HG03354 (cell line): ENCODE measurements around the gene FAM98C.

ENCODE experiments used
- ATAC-seq: cut with Tn5 transposase; IDR thresholded peaks from one replicate; pipeline ENCODE4 v1.9.1; 2021; ENCODE audit warnings: mild to moderate bottlenecking; ENCODE audit not compliant: unreplicated experiment, poor library complexity, severe bottlenecking

FAM98C gene

DNA sequence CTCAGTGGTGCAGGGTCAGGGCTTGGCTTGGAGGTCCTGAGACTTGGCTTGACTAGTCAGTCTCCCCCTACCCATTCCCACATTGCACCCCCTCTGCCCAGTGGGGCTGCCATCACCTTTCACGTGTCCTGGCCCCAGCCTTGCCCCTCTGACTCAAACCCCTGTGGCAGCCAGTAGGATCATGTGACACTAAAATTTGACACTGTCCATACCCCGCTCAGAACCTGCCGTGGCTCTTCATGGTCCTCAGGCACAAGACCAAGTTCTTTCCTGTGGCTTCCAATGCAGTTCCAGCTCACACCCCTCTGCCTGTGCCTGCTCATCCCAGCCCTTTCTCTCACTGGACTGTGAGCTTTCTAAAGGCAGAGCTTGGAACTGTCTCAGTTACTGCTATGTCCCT lies 26.3 kb upstream of the FAM98C start:
- ATAC-seq, result no peak

DNA sequence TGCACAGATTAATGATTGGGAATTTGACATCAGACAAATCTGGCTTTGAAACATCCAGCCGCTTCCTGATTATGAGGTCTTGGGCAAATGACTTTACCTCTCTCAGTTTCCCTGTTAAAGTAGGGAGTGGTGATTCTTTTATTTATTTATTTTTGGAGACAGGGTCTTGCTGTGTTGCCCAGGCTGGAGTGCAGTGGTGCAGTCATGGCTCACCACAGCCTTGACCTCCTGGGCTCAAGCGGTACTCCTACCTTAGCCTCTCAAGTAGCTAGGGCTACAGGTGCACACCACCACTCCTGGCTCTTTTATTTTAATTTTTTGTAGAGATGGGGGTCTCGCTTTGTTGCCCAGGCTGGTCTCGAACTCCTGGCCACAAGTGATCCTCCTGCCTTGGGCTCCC lies 25.8 kb upstream of the FAM98C start:
- ATAC-seq, result no peak

DNA sequence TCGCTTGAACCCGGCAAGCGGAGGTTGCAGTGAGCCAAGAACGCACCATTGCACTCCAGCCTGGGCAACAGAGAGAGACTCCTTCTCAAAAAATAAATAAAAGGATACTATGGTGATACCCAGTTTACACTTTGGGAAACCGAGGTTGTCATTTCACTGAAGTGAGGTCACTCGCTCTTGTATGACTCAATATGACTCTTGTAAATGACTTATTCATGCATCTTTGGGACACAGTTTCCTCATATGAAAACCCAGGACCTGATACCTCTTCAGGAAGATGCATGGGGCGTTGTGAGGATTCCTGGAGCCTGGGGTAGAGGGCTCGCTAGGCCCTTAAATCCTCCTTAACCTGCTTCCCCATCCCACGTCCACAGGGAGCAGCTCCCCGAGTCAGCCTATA lies 24.0 kb upstream of the FAM98C start:
- ATAC-seq, result no peak

GRCh38 chr19:38381138-38381537 lies 21.8 kb upstream of the FAM98C start:
- no peak for ATAC-seq

DNA sequence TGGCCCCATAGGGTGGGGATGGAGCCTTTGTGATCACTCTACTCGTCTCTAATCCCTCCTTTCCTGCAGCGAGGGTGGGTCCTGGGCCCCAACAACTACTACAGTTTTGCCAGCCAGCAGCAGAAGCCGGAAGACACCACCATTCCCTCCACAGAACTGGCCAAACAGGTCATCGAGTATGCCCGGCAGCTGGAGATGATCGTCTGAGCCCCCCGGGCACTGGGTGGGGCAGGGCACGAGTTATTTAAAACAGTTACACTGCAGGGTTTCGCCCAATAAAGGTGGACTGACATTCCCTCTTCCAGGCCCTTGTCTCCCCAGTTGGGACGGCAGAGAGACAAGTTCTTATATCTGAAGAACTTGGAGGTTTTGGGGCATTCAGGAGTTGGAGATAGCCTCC lies 19.7 kb upstream of the FAM98C start:
- no peak for ATAC-seq

DNA sequence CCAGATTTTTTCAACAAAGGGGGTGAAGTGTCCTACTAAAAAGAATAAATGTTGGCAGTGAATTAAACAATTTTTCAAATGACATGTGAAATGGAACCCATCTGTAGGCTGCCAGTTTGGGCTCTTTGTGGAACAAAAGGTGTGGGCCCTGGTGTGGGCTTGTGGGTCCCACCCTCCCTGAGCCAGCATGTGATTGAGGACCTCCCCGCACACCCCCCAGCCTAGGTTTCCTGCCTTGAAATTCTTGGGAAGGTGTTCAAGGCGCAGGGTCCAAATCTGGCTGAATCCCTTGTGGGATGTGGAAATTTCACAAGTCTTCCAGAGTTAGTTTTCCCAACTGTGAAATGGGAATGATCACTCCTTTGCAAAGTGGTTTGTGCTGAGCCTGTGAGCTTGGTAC lies 19.1 kb upstream of the FAM98C start:
- no peak for ATAC-seq

DNA sequence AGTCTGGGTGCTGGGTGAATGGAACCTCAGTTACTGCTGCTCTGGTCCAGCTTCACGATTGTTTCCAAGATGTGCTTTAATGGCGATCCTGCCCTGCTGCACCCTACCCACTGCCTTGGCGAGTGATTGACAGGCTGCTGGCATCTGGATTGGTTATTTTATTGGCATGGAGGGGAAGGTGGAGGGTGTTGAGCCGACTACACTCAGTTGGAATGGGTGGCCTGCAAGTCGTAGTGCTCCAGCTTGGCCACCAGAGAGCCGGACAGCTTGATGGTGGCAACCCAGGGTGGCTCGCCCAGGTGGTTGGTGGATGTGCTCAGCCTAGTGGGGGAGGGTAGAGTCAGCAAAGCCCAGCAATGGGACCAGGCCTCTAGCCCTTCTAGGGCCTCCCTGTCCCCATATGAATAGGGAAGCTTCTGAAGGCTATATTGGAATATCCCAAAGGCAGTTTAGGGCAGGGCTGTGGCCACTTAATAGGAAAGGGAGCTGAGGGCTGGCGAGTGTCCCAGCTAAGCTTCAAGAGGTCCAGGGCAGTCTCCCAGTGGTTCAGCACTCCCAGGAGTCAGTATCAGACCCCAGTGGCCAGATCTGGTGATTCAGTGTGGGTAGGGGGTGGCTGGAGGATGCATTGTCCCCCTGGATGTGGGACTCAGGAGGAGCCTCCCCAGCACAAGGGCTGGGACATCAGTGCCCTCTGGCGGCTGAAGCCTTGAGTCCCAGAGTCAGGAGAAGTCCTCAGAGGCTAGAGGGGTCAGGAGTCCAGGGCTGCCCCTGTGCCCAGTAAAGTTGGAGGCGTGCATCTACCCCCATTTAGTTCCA lies 18.5 kb upstream of the FAM98C start:
- no peak for ATAC-seq

DNA sequence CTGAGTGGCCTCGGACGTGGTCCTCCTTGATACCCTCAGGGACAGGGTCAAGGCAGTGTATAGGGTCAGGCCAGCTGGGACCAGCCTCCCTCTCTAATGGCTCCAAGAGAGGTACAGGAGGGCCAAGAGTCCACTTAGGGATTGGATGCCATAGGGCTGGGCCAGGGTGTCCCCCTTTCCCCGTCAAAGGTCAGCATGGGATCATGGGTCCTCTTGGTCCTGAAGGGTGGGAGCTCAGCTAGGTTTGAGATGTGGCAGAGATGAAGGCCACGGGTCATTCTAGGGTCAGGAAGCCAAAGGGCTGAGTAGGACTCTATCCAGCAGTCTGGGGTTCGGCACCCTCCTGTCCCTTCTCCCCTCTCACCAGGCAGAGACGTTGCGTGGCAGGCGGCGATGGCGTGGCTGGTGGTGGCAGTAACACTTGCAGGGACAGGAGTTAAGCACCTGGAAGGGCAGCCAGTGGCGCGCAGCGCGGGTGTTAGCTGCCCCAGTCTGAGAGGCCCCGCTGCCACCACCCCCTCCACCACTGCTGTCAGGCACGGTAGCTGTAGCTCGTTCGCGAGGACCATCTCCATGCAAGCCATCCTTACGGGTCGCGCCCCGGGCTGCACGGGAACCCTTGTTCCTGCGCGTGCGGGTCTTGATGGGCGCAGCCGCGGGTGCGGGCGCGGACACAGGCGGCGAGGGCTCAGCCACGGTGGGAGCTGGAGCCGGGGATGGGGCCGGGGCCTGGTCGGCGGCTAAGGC lies 17.7 kb upstream of the FAM98C start:
- ATAC-seq, result no peak

- ATAC-seq, result no peak
These were observed 17.1 kb upstream of the FAM98C start for GRCh38 chr19:38385804-38386257.

DNA sequence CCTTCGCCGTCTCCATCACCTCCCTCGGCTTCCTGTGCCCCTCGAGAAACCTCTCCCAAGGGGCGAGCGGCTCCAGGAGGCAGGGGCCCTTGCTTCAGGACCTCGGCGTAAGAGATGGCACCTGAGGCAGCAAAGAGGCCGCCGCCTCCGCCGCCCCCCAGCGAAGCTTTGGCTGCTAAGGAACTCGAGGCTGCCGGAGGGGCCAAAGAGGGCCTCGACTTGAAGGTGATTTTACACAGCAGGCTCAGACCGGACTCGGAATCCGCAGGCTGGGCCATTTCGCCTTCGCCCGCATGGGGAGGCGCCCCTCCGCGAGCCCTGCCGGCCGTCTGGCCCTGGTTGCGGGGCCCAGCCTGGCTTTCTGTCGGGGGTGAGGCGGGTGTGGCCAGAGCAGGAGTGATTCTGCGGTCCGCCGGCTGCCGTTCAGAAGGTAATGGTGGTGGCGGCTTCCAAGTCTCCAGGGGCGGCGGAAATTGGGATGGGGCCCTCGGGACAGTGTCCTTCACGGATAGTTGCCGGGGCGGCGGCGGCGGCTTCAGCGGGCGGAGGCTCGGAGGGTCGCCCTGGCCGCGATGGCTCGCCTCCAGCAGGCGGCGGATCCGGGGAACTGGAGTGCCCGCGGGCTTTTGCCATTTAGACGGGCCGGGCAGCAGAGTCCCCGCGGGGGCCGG lies 16.5 kb upstream of the FAM98C start:
- no peak for ATAC-seq

- no peak for ATAC-seq
These were observed 15.8 kb upstream of the FAM98C start for GRCh38 chr19:38386971-38387549.

GRCh38 chr19:38387550-38388348 lies 15.1 kb upstream of the FAM98C start, which contains the start of gene GGN:
Gene GGN (minus strand): TSS chr19:38388034. CDS start chr19:38387261, 773 bp downstream.
- ATAC-seq, result peak; percentile 49

- no peak for ATAC-seq
These were observed 14.4 kb upstream of the FAM98C start, which contains the start of gene SPRED3 for GRCh38 chr19:38388349-38389100. Gene SPRED3 (plus strand): TSS chr19:38388697. CDS start chr19:38390303, 1,606 bp downstream.

DNA sequence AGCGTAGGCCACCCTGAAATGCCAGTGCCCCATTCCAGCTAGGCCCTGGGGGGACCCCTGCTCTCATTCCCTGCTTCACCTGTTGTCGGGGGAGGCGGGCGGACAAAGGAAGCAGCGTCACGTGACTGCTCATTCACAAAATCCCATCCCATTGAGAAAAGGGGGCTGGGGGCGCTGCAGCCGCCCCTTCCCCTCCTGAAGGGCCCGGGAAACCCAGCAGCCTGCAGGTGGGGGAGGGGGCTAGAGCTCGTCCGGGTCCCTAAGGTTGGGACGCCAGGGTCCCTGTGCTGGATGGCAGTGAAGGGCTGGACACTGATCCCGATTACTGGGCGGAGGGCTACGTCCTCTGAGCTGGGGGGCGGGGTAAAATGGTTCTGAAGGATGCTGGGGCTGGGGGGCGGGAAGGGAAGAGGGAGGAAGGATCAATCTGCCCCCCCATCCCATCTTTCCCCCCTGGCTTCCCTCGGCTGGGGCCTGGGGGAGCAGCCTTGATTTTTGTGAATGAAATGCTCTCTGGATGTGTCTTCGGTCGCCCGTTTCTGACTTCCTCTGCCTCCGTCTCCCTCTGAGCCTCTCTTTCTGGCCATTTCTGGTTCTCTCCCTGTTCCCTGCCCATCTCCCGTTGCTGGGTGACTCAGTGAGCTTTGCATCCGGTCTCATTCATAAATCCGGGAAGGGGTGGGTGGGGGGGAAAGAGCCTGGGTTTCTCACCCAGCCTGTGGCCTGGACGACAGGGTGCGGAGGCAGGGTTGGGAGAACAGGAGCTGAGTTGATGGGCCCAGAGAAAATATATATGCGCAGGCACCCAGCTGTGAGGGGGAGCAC lies 13.6 kb upstream of the FAM98C start:
- no peak for ATAC-seq

DNA sequence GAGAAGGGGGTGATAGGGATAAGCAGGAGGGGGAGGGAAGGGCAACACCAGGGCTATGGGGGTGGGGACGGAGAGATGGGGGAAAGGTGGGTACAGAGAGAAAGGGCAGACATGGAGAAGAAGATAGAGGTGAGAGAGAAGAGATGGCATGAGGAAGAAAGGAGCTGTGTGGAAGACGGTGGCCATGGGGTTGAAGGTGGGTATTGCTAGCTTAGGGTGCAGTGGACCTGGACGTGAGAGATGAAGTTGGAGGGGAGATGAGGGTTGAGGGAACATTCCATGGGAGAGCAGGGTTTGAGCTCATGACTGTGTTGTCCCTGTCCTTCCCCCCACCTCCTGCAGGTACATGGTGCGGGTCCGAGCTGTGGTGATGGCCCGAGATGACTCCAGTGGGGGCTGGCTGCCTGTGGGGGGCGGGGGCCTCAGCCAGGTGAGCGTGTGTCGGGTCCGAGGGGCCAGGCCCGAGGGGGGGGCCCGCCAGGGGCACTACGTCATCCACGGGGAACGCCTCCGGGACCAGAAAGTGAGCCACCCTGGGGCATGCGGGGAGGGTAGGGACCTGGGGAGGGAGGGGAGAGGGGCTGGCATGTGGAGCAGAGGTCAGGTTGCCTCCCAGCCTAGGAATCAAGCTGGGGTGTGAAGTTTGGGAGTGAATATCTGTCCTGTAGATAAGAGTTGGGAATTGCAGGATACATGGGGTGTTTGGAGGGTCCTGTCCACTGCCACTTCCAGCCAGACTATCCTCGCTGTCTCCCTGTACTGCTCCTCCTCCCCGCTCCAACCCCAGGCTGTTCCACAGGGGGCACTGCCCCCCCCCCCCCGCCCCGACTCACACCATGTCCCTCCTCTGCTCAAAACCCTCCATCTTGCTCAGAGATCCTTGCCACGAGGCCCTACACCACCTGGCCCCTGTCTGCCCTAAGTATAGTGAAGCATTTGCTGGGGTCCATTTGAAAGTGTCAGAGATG lies 12.7 kb upstream of the FAM98C start:
- no peak for ATAC-seq

- ATAC-seq, result no peak
These were observed 10.9 kb upstream of the FAM98C start for GRCh38 chr19:38391911-38392464.
